ENCODE measurements around the gene ATPAF2. TPM values are rescaled to one million over a fixed set of nuclear protein-coding genes. Genes with fewer than 3 reads are reported as not detected.

The ATPAF2 gene
- total and polyA plus RNA-seq, 9 donors = 5.5 to 34.5 (median 15.5) TPM

- 81 to 85% (median 81%) methylated on average over 7 of the region's 7 CpGs for WGBS, 3 donors
- Histone ChIP-seq H3K36me3 (no peaks in the 10 kb centered on the region), H3K9me3 (no peaks in the 10 kb centered on the region), H3K4me1 (ENCODE audit: insufficient read depth) (no peaks in the 10 kb centered on the region), H3K4me3 (no peak overlapping the region), H3K27ac (no peak overlapping the region), H3K27me3 (no peaks in the 10 kb centered on the region)
- intact Hi-C loops (cut with DNase I) = no loop called here
- TF ChIP-seq, protein P1, sequence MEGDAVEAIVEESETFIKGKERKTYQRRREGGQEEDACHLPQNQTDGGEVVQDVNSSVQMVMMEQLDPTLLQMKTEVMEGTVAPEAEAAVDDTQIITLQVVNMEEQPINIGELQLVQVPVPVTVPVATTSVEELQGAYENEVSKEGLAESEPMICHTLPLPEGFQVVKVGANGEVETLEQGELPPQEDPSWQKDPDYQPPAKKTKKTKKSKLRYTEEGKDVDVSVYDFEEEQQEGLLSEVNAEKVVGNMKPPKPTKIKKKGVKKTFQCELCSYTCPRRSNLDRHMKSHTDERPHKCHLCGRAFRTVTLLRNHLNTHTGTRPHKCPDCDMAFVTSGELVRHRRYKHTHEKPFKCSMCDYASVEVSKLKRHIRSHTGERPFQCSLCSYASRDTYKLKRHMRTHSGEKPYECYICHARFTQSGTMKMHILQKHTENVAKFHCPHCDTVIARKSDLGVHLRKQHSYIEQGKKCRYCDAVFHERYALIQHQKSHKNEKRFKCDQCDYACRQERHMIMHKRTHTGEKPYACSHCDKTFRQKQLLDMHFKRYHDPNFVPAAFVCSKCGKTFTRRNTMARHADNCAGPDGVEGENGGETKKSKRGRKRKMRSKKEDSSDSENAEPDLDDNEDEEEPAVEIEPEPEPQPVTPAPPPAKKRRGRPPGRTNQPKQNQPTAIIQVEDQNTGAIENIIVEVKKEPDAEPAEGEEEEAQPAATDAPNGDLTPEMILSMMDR (IDR thresholded peaks at IDR 0.05) = no peak
- TF ChIP-seq POLR2A (IDR thresholded peaks at IDR 0.05) (no peak), EP300 (IDR thresholded peaks at IDR 0.05) (no peak)
- no peak for DNase-seq
Observed at GRCh38 chr17:17987187-17987896, 51.6 kb downstream of the ATPAF2 start.

DNA sequence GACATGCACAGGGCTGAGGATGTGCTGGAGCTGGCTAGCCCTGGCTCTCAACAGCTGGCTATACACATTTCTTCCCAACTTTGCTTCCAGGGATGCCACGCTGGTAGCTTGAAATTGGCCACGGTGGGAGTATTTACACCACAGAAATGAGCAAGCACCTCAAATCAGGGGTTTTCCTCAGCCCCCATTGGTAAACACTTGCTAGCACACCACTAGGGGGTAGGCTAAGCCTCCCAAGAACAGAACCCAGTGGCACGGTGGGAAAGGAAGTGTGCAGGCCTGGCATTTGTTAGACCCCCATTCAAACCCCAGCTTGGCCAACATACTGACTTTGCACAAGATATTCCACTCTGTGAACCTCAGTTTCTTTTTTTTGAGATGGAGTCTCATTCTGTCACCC, 53.4 kb downstream of the ATPAF2 start:
- H3K4me3 ChIP-seq = no peak overlapping the region
- no peaks in the 10 kb centered on the region for H3K4me1 ChIP-seq (ENCODE audit: insufficient read depth)
- 76 to 84% (median 80%) methylated on average over 3 of the region's 3 CpGs for WGBS, 3 donors
- no peak overlapping the region for H3K27ac ChIP-seq
- intact Hi-C loops (cut with DNase I) = no loop called here
- H3K27me3 ChIP-seq = no peaks in the 10 kb centered on the region
- H3K9me3 ChIP-seq = no peaks in the 10 kb centered on the region
- DNase-seq = no peak
- TF ChIP-seq, protein P1 (IDR thresholded peaks at IDR 0.05) = no peak
- no peak for TF ChIP-seq EP300 (IDR thresholded peaks at IDR 0.05)
- no peak for TF ChIP-seq POLR2A (IDR thresholded peaks at IDR 0.05)
- H3K36me3 ChIP-seq = no peaks in the 10 kb centered on the region

GRCh38 chr17:17985153-17985552, 53.8 kb downstream of the ATPAF2 start:
- no peak for TF ChIP-seq POLR2A (IDR thresholded peaks at IDR 0.05)
- TF ChIP-seq EP300 (IDR thresholded peaks at IDR 0.05) = no peak
- TF ChIP-seq, protein P1 (IDR thresholded peaks at IDR 0.05) = no peak
- WGBS, 3 donors = 83 to 89% (median 86%) methylated on average over 2 of the region's 2 CpGs
- intact Hi-C loops (cut with DNase I) = no loop called here

GRCh38 chr17:17983776-17984175, 55.2 kb downstream of the ATPAF2 start:
- H3K9me3 ChIP-seq = no peaks in the 10 kb centered on the region
- TF ChIP-seq, protein P1 (IDR thresholded peaks at IDR 0.05) = no peak
- H3K27me3 ChIP-seq = no peaks in the 10 kb centered on the region
- 90 to 92% (median 92%) methylated on average over 6 of the region's 6 CpGs for WGBS, 3 donors
- intact Hi-C loops (cut with DNase I) = no loop called here
- no peaks in the 10 kb centered on the region for H3K4me1 ChIP-seq (ENCODE audit: insufficient read depth)
- no peak for DNase-seq
- H3K36me3 ChIP-seq = no peaks in the 10 kb centered on the region
- H3K27ac ChIP-seq = no peak overlapping the region
- H3K4me3 ChIP-seq = no peak overlapping the region

More at GRCh38 chr17:17985153-17985552, 53.8 kb downstream of the ATPAF2 start:
- H3K4me1 ChIP-seq (ENCODE audit: insufficient read depth) = no peaks in the 10 kb centered on the region
- no peak for DNase-seq
- no peaks in the 10 kb centered on the region for H3K36me3 ChIP-seq
- no peaks in the 10 kb centered on the region for H3K9me3 ChIP-seq
- no peaks in the 10 kb centered on the region for H3K27me3 ChIP-seq
- no peak overlapping the region for H3K27ac ChIP-seq
- no peak overlapping the region for H3K4me3 ChIP-seq
